Sigmoid colon (tissue), 7 donors: ENCODE measurements around the gene SYNJ2. TPM values are rescaled to one million over a fixed set of nuclear protein-coding genes. Genes with fewer than 3 reads are reported as not detected.
A peak's percentile ranks its signal among the peaks of the same experiment; 100 is the strongest.

Experiments
- DNase-seq: peaks from one replicate; pipeline ENCODE4 v3.0.0-alpha.2; 2019
- H3K27ac ChIP-seq, 4 donors: fragments of 200-600 bp; sonication (generic); one replicate each; pipeline ENCODE4 v1.5.1; 2016 to 2019; ENCODE audit warnings: mild to moderate bottlenecking in 1 of 4
- H3K27me3 ChIP-seq, 3 donors: fragments of 200-600 bp; sonication (generic); one replicate each; pipeline ENCODE4 v1.5.1; 2019; ENCODE audit warnings: mild to moderate bottlenecking in 1 of 3
- H3K36me3 ChIP-seq, 4 donors: fragments of 200-600 bp; sonication (generic); one replicate each; pipeline ENCODE4 v1.5.1; 2016 to 2019
- H3K4me1 ChIP-seq, 4 donors: fragments of 200-600 bp; sonication (generic); one replicate each; pipeline ENCODE4 v1.5.1; 2017 to 2019
- H3K4me3 ChIP-seq, 4 donors: fragments of 200-600 bp; sonication (generic); one replicate each; pipeline ENCODE4 v1.5.1; 2017 to 2019; ENCODE audit warnings: mild to moderate bottlenecking in 2 of 4, moderate library complexity in 1 of 4
- H3K9me3 ChIP-seq, 4 donors: fragments of 200-600 bp in 3 of 4; sonication (generic) in 3 of 4; one replicate each; pipeline versions ENCODE4 v1.5.1 to v1.6.1; 2013 to 2019
- CTCF ChIP-seq, 4 experiments: fragments of 450-650 bp in 3 of 4; fragments of 200-600 bp in 1 of 4; IDR thresholded peaks; one replicate each; pipeline ENCODE4 v1.5.1; 2016 to 2019; ENCODE audit warnings: antibody characterized with exemption in 4 of 4, mild to moderate bottlenecking in 3 of 4, moderate library complexity in 2 of 4
- EP300 ChIP-seq, 4 donors: sonication (generic); formaldehyde crosslinking; IDR thresholded peaks; one replicate each; pipeline ENCODE4 v1.6.1; 2017; ENCODE audit warnings: antibody characterized with exemption in 4 of 4
- POLR2A ChIP-seq, 2 donors: fragments of 450-650 bp; IDR thresholded peaks; one replicate each; pipeline ENCODE4 v1.6.1; 2016; ENCODE audit warnings: antibody characterized with exemption in 2 of 2, mild to moderate bottlenecking in 2 of 2, moderate library complexity in 2 of 2
- POLR2AphosphoS5 ChIP-seq, 4 donors: sonication (generic); formaldehyde crosslinking; IDR thresholded peaks; one replicate each; pipeline ENCODE4 v1.6.1; 2017; ENCODE audit warnings: antibody characterized with exemption in 4 of 4
- WGBS, 2 donors: extraction: QIAGEN DNeasy Blood & Tissue Kit; methylation state at CpG; one replicate each; pipeline ENCODE4 v1.1.7; 2013; 5-methylcytosine and 5-hydroxymethylcytosine counted together
- intact Hi-C: fragments of 100-400 bp; cut with DNase I; formaldehyde crosslinking; loops from one replicate; pipeline ENCODE4 v1.15.1; 2023
- polyA plus RNA-seq, 3 donors: library from polyadenylated mRNA; stranded (reverse); fragments of 200-250 nt; gene quantifications; one replicate each; pipeline ENCODE4 v1.2.3, GENCODE V29; 2013
- total RNA-seq, 4 donors: library from RNA; depleted of rRNA; stranded (reverse); fragments of >200 nt; gene quantifications; one replicate each; pipeline ENCODE4 v1.1.0, GENCODE V29; 2016
- donor health status: healthy with polysubstance abuse.
- donor health status: Bipolar disorder and iron deficiency.
- donor health status: healthy.

The SYNJ2 gene
- total and polyA plus RNA-seq, 7 donors, result 8.7 to 22.9 (median 12.9) TPM

- no peak for TF ChIP-seq POLR2AphosphoS5 (IDR thresholded peaks at IDR 0.05)
- no peak for TF ChIP-seq CTCF (IDR thresholded peaks at IDR 0.05)
- TF ChIP-seq POLR2A (IDR thresholded peaks at IDR 0.05), result no peak
- TF ChIP-seq EP300 (IDR thresholded peaks at IDR 0.05), result no peak
- Histone ChIP-seq H3K27me3 (no peaks in the 10 kb centered on the region), H3K36me3 (no peaks in the 10 kb centered on the region), H3K27ac (peak overlapping the region; percentile 83 to 94 (median 86)), H3K4me1 (peaks cover 0 to 46% (median 32%) of the 10 kb centered on the region in 4 donors), H3K4me3 (peak overlapping the region; percentile 72 to 99 (median 82)), H3K9me3 (no peaks in the 10 kb centered on the region)
- 4 to 5% methylated on average over 24 of the region's 24 CpGs for WGBS, 2 donors
- DNase-seq, result peak; percentile 72
- intact Hi-C loops, result loop anchor here (2.0 to 5.0 kb wide), 4 partner anchors 36 to 186 kb away; partner anchors contain the start of genes GTF2H5 and SERAC1
These were observed 600 bp upstream of the SYNJ2 start for GRCh38 chr6:157981132-157981394.

- peak overlapping the region; percentile 72 to 99 (median 82) for H3K4me3 ChIP-seq
- peak overlapping the region; percentile 83 to 94 (median 86) for H3K27ac ChIP-seq
- intact Hi-C loops, result loop anchor here (5.0 kb wide), 2 partner anchors 35 to 185 kb away; partner anchors contain the start of genes GTF2H5 and SERAC1
- H3K9me3 ChIP-seq, result no peaks in the 10 kb centered on the region
- 0 to 1% methylated on average over 36 of the region's 36 CpGs for whole genome bisulfite sequencing, 2 donors
- peak; percentile 73 for DNase-seq
- H3K36me3 ChIP-seq, result no peaks in the 10 kb centered on the region
- TF ChIP-seq CTCF (IDR thresholded peaks at IDR 0.05) (no peak), POLR2A (IDR thresholded peaks at IDR 0.05) (no peak), POLR2AphosphoS5 (IDR thresholded peaks at IDR 0.05) (no peak), EP300 (IDR thresholded peaks at IDR 0.05) (no peak)
- H3K4me1 ChIP-seq, result peaks cover 0 to 48% (median 32%) of the 10 kb centered on the region in 4 donors
- H3K27me3 ChIP-seq, result no peaks in the 10 kb centered on the region
These were observed 469 bp downstream of the SYNJ2 start for GRCh38 chr6:157982102-157982562.

GRCh38 chr6:157982563-157983405 lies 1.1 kb downstream of the SYNJ2 start:
- no peaks in the 10 kb centered on the region for H3K27me3 ChIP-seq
- TF ChIP-seq POLR2AphosphoS5 (IDR thresholded peaks at IDR 0.05) (no peak), POLR2A (IDR thresholded peaks at IDR 0.05) (no peak), CTCF (IDR thresholded peaks at IDR 0.05) (peak in 3 of 4 experiments; percentile 23 to 54 (median 30))
- DNase-seq, result peak; percentile 64
- no peaks in the 10 kb centered on the region for H3K9me3 ChIP-seq
- peak overlapping the region; percentile 72 to 99 (median 82) for H3K4me3 ChIP-seq
- H3K27ac ChIP-seq, result peak overlapping the region; percentile 83 to 94 (median 86)
- no peaks in the 10 kb centered on the region for H3K36me3 ChIP-seq
- H3K4me1 ChIP-seq, result peaks cover 0 to 48% (median 32%) of the 10 kb centered on the region in 4 donors
- intact Hi-C loops, result loop anchor here (5.0 kb wide), 2 partner anchors 35 to 185 kb away; partner anchors contain the start of genes GTF2H5 and SERAC1
- WGBS, 2 donors, result 12 to 47% methylated on average over 17 of the region's 17 CpGs

GRCh38 chr6:157983406-157984119 lies 1.9 kb downstream of the SYNJ2 start:
- TF ChIP-seq CTCF (IDR thresholded peaks at IDR 0.05) (no peak), POLR2AphosphoS5 (IDR thresholded peaks at IDR 0.05) (no peak)
- intact Hi-C loops, result loop anchor here (5.0 kb wide), 2 partner anchors 34 to 184 kb away; partner anchors contain the start of genes GTF2H5 and SERAC1
- WGBS, 2 donors, result 76 to 85% methylated on average over 9 of the region's 9 CpGs
- Histone ChIP-seq H3K4me1 (peaks cover 0 to 48% (median 33%) of the 10 kb centered on the region in 4 donors), H3K27ac (peak overlapping the region; percentile 83 to 94 (median 86)), H3K36me3 (no peaks in the 10 kb centered on the region), H3K4me3 (peak overlapping the region in 2 of 4 donors; percentile 80 to 99), H3K27me3 (no peaks in the 10 kb centered on the region), H3K9me3 (no peaks in the 10 kb centered on the region)
- peak; percentile 39 for DNase-seq
